HEK293 (cell line): ENCODE data around the gene SIRPA.

Source experiments
- ATF2 ChIP-seq: fragments of 450-650 bp; formaldehyde crosslinking; IDR thresholded peaks from 2 replicates; pipeline ENCODE4 v1.5.1; 2016; ENCODE audit warnings: missing biosample characterization, missing genetic modification characterization, low read depth
- HOXC10 ChIP-seq: sonication (generic); formaldehyde crosslinking; IDR thresholded peaks from 2 replicates; pipeline ENCODE4 v1.8.1; 2023; ENCODE audit warnings: mild to moderate bottlenecking, missing genetic modification reagents
- KLF9 ChIP-seq: fragments of 450-650 bp; formaldehyde crosslinking; IDR thresholded peaks from 2 replicates; pipeline ENCODE4 v1.5.1; 2016; ENCODE audit warnings: missing biosample characterization, missing genetic modification characterization, low read depth
- PRDM2 ChIP-seq: fragments of 450-650 bp; formaldehyde crosslinking; IDR thresholded peaks from 2 replicates; pipeline ENCODE4 v1.5.1; 2016; ENCODE audit warnings: missing biosample characterization, missing genetic modification characterization, borderline replicate concordance
- PRDM6 ChIP-seq: fragments of 450-650 bp; formaldehyde crosslinking; IDR thresholded peaks from 2 replicates; pipeline ENCODE4 v1.5.1; 2017; ENCODE audit warnings: missing biosample characterization, missing genetic modification characterization
- SETDB1 ChIP-seq: IDR thresholded peaks from one replicate; pipeline ENCODE4 v1.6.1; 2017; ENCODE audit warnings: mild to moderate bottlenecking, low read length, moderate library complexity, mixed read lengths; ENCODE audit not compliant: insufficient read length
- ZFP37 ChIP-seq: fragments of 450-650 bp; formaldehyde crosslinking; IDR thresholded peaks from 2 replicates; pipeline ENCODE4 v1.5.1; 2016; ENCODE audit warnings: missing biosample characterization, missing genetic modification characterization
- ZIC2 ChIP-seq: fragments of 450-650 bp; formaldehyde crosslinking; IDR thresholded peaks from 2 replicates; pipeline ENCODE4 v1.5.1; 2016; ENCODE audit warnings: missing biosample characterization, missing genetic modification characterization
- ZNF138 ChIP-seq: fragments of 450-650 bp; formaldehyde crosslinking; IDR thresholded peaks from 2 replicates; pipeline ENCODE4 v1.5.1; 2016; ENCODE audit warnings: missing biosample characterization, missing genetic modification characterization, borderline replicate concordance
- ZNF155 ChIP-seq: fragments of 450-650 bp; formaldehyde crosslinking; IDR thresholded peaks from 2 replicates; pipeline ENCODE4 v1.5.1; 2016; ENCODE audit warnings: missing biosample characterization, missing genetic modification characterization
- ZNF184 ChIP-seq: fragments of 450-650 bp; IDR thresholded peaks from 2 replicates; pipeline ENCODE4 v1.5.1; 2018; ENCODE audit warnings: missing biosample characterization, mild to moderate bottlenecking, missing genetic modification characterization
- ZNF37A ChIP-seq: fragments of 450-650 bp; IDR thresholded peaks from 2 replicates; pipeline ENCODE4 v1.5.1; 2018; ENCODE audit warnings: missing biosample characterization, missing genetic modification characterization
- ZNF391 ChIP-seq: fragments of 450-650 bp; formaldehyde crosslinking; IDR thresholded peaks from 2 replicates; pipeline ENCODE4 v1.5.1; 2016; ENCODE audit warnings: low read depth, missing biosample characterization, missing genetic modification characterization, borderline replicate concordance
- ZNF398 ChIP-seq: fragments of 450-650 bp; formaldehyde crosslinking; IDR thresholded peaks from 2 replicates; pipeline ENCODE4 v1.5.1; 2017; ENCODE audit warnings: missing biosample characterization, missing genetic modification characterization
- ZNF416 ChIP-seq: fragments of 450-650 bp; formaldehyde crosslinking; IDR thresholded peaks from 2 replicates; pipeline ENCODE4 v1.5.1; 2016; ENCODE audit warnings: missing biosample characterization, missing genetic modification characterization
- ZNF510 ChIP-seq: fragments of 450-650 bp; formaldehyde crosslinking; IDR thresholded peaks from 2 replicates; pipeline ENCODE4 v1.5.1; 2018; ENCODE audit warnings: mild to moderate bottlenecking, missing genetic modification characterization, missing biosample characterization; ENCODE audit not compliant: insufficient replicate concordance
- ZNF555 ChIP-seq: fragments of 450-650 bp; formaldehyde crosslinking; conservative IDR thresholded peaks from 2 replicates; pipeline ENCODE4 v1.5.1; 2017; ENCODE audit warnings: missing biosample characterization, mild to moderate bottlenecking, missing genetic modification characterization, inconsistent platforms
- ZNF626 ChIP-seq: fragments of 450-650 bp; sonication (Bioruptor Pico); formaldehyde crosslinking; IDR thresholded peaks from 2 replicates; pipeline ENCODE4 v1.5.1; 2018; ENCODE audit warnings: missing biosample characterization, missing genetic modification characterization, inconsistent platforms
- ZNF658 ChIP-seq: fragments of 450-650 bp; formaldehyde crosslinking; IDR thresholded peaks from 2 replicates; pipeline ENCODE4; 2016; ENCODE audit warnings: missing biosample characterization, missing genetic modification characterization
- ZNF701 ChIP-seq: fragments of 450-650 bp; formaldehyde crosslinking; IDR thresholded peaks from 2 replicates; pipeline ENCODE4 v1.5.1; 2016; ENCODE audit warnings: missing biosample characterization, missing genetic modification characterization
- ZNF747 ChIP-seq: fragments of 450-650 bp; formaldehyde crosslinking; IDR thresholded peaks from 2 replicates; pipeline ENCODE4 v1.5.1; 2016; ENCODE audit warnings: missing biosample characterization, missing genetic modification characterization
- ZXDB ChIP-seq: fragments of 450-650 bp; formaldehyde crosslinking; IDR thresholded peaks from 2 replicates; pipeline ENCODE4 v1.5.1; 2016; ENCODE audit warnings: missing biosample characterization, missing genetic modification characterization

Gene SIRPA

GRCh38 chr20:1863296-1863695, 31.9 kb upstream of the SIRPA start (continued):
- peak; percentile 50; the same call in 1 of the 2 replicates for TF ChIP-seq ATF2 (tag by site-specific recombination)
- no peak for TF ChIP-seq ZNF155
- TF ChIP-seq ZNF398 (tag by site-specific recombination) = 0 out of 2 replicates have a peak, but pooled peaks have one; percentile 10
- TF ChIP-seq ZIC2 (tag by site-specific recombination) = no peak
- TF ChIP-seq PRDM6 = no peak
- TF ChIP-seq ZNF184 (tag by site-specific recombination) = 0 out of 2 replicates have a peak, but pooled peaks have one; percentile 33
- no peak for TF ChIP-seq ZNF37A (tag by site-specific recombination)
- no peak for TF ChIP-seq HOXC10 (CRISPR knock-in tag)
- no peak for TF ChIP-seq ZNF510
- no peak for TF ChIP-seq ZNF658
- TF ChIP-seq ZXDB = no peak
- TF ChIP-seq ZNF626 (tag by site-specific recombination) = no peak
- TF ChIP-seq ZNF747 (tag by site-specific recombination) = no peak
- TF ChIP-seq ZNF701 (tag by site-specific recombination) = no peak
- TF ChIP-seq ZNF555 (tag by site-specific recombination) = no peak
- TF ChIP-seq KLF9 (tag by site-specific recombination) = no peak
- TF ChIP-seq SETDB1 = peak; percentile 34
- TF ChIP-seq PRDM2 (tag by site-specific recombination) = no peak
- TF ChIP-seq ZNF391 (tag by site-specific recombination) = no peak
- TF ChIP-seq ZNF416 (tag by site-specific recombination) = no peak
- no peak for TF ChIP-seq ZNF138 (tag by site-specific recombination)
- TF ChIP-seq ZFP37 (tag by site-specific recombination) = 0 out of 2 replicates have a peak, but pooled peaks have one; percentile 48
- TF ChIP-seq, all 188 proteins: peak for 8
